PFSK-1 (cell line): Measurements from ENCODE around the gene SPPL2C.

ENCODE experiments used
- FOXP2 ChIP-seq: optimal IDR thresholded peaks from 2 replicates; pipeline ENCODE3; 2011; ENCODE audit warnings: borderline replicate concordance, control low read depth, inconsistent platforms; ENCODE audit not compliant: insufficient read depth; ENCODE audit errors: extremely low read length, extremely low read depth
- POLR2AphosphoS5 ChIP-seq: IDR thresholded peaks from 2 replicates; pipeline ENCODE4 v1.6.1; 2012; ENCODE audit warnings: low read depth, mild to moderate bottlenecking, control low read depth, low read length, moderate library complexity
- REST ChIP-seq, 2 experiments: IDR thresholded peaks; 2 replicates each; pipeline versions ENCODE4 v1.6.1 to v1.8.0; 2011 to 2012; ENCODE audit warnings: low read depth in 2 of 2, low read length in 2 of 2, control low read depth in 1 of 2, inconsistent platforms in 1 of 2, mild to moderate bottlenecking in 1 of 2, moderate library complexity in 1 of 2; ENCODE audit not compliant: insufficient read depth in 1 of 2
- SIN3A ChIP-seq: IDR thresholded peaks from 2 replicates; pipeline ENCODE4 v1.6.1; 2012; ENCODE audit warnings: mild to moderate bottlenecking, low read length, moderate library complexity, borderline replicate concordance; ENCODE audit not compliant: insufficient read depth
- TAF1 ChIP-seq: IDR thresholded peaks from 2 replicates; pipeline ENCODE4 v1.6.1; 2012; ENCODE audit warnings: low read length, control low read depth, borderline replicate concordance; ENCODE audit not compliant: insufficient read depth

The SPPL2C gene

GRCh38 chr17:45812102-45812501 is 32.6 kb upstream of the SPPL2C start:
- TF ChIP-seq POLR2AphosphoS5 (no peak), SIN3A (no peak), REST (IDR thresholded peaks at IDR 0.05; ENCODE audit: insufficient read depth in 1 of 2, low read depth in 2 of 2, low read length in 2 of 2) (no peak), TAF1 (no peak), FOXP2 (no peak)

- no peak for TF ChIP-seq FOXP2
- no peak for TF ChIP-seq TAF1
- TF ChIP-seq POLR2AphosphoS5: no peak
- no peak for TF ChIP-seq SIN3A
- TF ChIP-seq REST (IDR thresholded peaks at IDR 0.05; ENCODE audit: insufficient read depth in 1 of 2, low read depth in 2 of 2, low read length in 2 of 2): no peak
Measured at GRCh38 chr17:45813048-45813725, 31.5 kb upstream of the SPPL2C start.

- no peak for TF ChIP-seq POLR2AphosphoS5
- no peak for TF ChIP-seq REST (IDR thresholded peaks at IDR 0.05; ENCODE audit: insufficient read depth in 1 of 2, low read depth in 2 of 2, low read length in 2 of 2)
- TF ChIP-seq TAF1: no peak
- TF ChIP-seq SIN3A: no peak
- no peak for TF ChIP-seq FOXP2
Measured at GRCh38 chr17:45814622-45815606, 29.8 kb upstream of the SPPL2C start.

- no peak for TF ChIP-seq POLR2AphosphoS5
- TF ChIP-seq SIN3A: no peak
- TF ChIP-seq TAF1: no peak
- TF ChIP-seq REST (IDR thresholded peaks at IDR 0.05; ENCODE audit: insufficient read depth in 1 of 2, low read depth in 2 of 2, low read length in 2 of 2): no peak
- TF ChIP-seq FOXP2: no peak
Measured at GRCh38 chr17:45815752-45816151, 28.9 kb upstream of the SPPL2C start.
